Effector CD8-positive, alpha-beta T cell (primary cell): Measurements from ENCODE around the gene ZFP90.

Experiments
- DNase-seq: peaks from one replicate; lab custom pipeline; 2025; lab: John Stamatoyannopoulos, UW

ZFP90 gene

DNA sequence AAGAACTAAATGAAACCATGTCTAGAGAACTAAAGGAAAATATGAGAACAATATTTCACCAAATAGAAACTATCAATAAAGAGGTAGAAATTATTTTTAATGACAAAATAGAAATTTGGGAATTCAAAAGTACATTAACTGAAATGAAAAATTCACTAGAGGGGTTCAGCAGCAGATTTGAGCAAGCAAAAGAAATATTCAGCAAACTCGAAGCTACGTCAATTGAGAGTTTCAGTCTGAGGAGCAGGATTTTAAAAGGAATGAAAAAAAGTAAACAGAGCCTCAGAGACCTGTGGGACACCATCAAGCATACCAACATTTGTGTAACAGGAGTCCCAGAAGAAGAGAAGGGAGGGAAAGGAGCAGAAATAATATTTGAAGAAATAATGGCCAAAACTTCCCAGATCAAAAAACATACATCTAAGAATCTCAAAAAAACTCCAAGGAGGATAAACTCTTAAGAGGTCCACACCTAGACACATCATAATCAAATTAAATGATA, 38.3 kb downstream of the ZFP90 start:
- no peak for DNase-seq

GRCh38 chr16:68590201-68590994, 51.3 kb downstream of the ZFP90 start:
- DNase-seq: peak; percentile 58

DNA sequence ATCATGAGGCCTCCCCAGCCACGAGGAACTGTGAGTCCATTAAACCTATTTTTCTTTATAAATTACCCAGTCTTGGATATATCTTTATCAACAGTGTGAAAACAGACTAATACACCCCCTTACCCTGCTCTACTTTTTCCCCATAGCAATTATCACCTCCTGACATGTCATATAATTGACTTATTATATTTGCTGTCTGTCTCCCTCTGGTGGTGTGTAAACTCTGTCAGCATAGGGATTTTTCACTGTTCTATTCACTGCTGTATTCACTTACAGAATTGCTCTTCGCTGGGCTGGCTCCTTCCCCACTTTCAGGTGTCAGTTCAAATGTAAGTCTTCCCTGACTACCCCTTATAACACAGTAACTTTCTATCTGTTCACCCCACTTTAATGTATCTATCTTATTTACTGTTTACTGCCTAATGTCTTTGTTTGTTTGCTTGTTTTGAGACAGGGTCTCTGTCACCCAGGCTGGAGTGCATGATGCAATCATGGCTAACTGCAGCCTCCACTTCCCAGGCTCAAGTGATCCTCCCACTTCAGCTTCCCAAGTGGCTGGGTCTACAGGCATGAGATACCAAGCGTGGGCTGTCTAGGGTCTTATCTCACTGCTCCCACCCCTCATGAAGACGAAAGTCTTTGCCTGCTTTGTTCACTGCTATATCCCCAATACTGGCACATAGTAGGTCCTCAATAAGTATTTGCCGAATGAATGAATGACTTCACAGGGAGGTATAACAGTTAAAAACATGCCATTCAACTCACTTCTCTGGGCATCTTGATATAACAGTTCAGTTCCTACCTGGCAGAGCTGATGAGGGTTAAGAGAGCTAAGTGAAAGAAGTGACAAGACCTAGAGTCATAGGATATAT, 53.6 kb downstream of the ZFP90 start:
- DNase-seq: no peak

- no peak for DNase-seq
These were observed 57.2 kb downstream of the ZFP90 start for GRCh38 chr16:68596266-68596665.

GRCh38 chr16:68599586-68599985, 60.5 kb downstream of the ZFP90 start:
- DNase-seq: no peak

DNA sequence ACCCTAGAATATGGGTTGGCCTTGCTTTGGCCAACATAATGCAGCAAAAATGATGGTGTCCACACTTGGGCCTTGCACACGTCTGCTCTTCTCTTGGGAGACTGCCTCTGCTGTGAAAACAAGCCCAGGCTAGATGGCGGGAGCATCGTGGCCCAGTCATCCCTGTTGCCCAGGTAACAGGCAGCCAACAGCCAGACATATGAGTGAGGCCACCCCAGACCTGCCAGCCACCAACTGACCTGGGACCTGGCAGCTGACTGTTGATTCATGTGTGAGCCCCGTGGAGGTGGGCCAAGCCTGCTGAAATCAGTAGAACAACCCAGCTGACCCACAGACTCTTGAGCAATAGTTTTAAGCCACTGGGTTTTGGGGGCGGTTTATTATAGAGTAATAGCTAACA, 66.7 kb downstream of the ZFP90 start:
- no peak for DNase-seq

- DNase-seq: no peak
These were observed 68.4 kb downstream of the ZFP90 start for GRCh38 chr16:68607443-68607842.

GRCh38 chr16:68608330-68608729, 69.2 kb downstream of the ZFP90 start:
- no peak for DNase-seq

- no peak for DNase-seq
These were observed 73.9 kb downstream of the ZFP90 start for GRCh38 chr16:68612996-68613395.

DNA sequence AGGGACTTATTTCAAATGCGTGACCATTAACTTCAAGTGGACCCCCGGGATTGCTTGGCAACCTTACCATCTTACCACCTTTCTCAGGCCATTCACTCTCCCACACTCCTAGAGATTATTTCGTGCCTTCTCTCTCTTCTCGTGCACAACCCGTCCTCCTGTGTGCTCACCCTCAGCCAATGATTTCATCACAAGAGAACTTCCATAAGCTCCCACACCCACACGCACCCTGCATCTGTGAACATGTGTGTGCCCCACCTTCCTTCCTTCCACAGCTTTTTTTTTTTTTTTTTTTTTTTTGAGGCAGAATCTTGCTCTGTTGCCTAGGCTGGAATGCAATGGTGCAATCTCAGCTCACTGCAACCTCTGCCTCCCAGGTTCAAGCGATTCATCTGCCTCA, 78.6 kb downstream of the ZFP90 start:
- no peak for DNase-seq
